HepG2 (cell line): ENCODE measurements around the gene CACNG8. TPM values are rescaled to one million over a fixed set of nuclear protein-coding genes. Genes with fewer than 3 reads are reported as not detected.

ENCODE experiments used
- ERF ChIP-seq: IDR thresholded peaks from 2 replicates; pipeline ENCODE4 v1.6.1; 2018; ENCODE audit warnings: missing biosample characterization, missing genetic modification reagents
- GZF1 ChIP-seq: sonication (generic); formaldehyde crosslinking; IDR thresholded peaks from 2 replicates; pipeline ENCODE4 v1.5.1; 2020; ENCODE audit warnings: mild to moderate bottlenecking, missing genetic modification reagents
- MEF2D ChIP-seq: sonication (generic); formaldehyde crosslinking; IDR thresholded peaks from 2 replicates; pipeline ENCODE4 v1.5.1; 2020; ENCODE audit warnings: mild to moderate bottlenecking, missing genetic modification reagents
- MIER3 ChIP-seq: IDR thresholded peaks from 2 replicates; pipeline ENCODE4 v1.6.1; 2016; ENCODE audit warnings: missing compliant biosample characterization, borderline replicate concordance
- TEAD3 ChIP-seq: optimal IDR thresholded peaks from 2 replicates; pipeline ENCODE3; 2016; ENCODE audit warnings: borderline replicate concordance
- TSC22D2 ChIP-seq: sonication (generic); formaldehyde crosslinking; IDR thresholded peaks from 2 replicates; pipeline ENCODE4 v1.5.1; 2020; ENCODE audit warnings: missing genetic modification reagents, mild to moderate bottlenecking, borderline replicate concordance
- ZNF331 ChIP-seq: sonication (generic); formaldehyde crosslinking; IDR thresholded peaks from 2 replicates; pipeline ENCODE4 v1.4.0; 2020; ENCODE audit warnings: missing genetic modification reagents
- ZNF713 ChIP-seq: sonication (generic); formaldehyde crosslinking; IDR thresholded peaks from 2 replicates; pipeline ENCODE4 v1.4.0; 2020; ENCODE audit warnings: mild to moderate bottlenecking, missing genetic modification reagents
- ZNF720 ChIP-seq: sonication (generic); formaldehyde crosslinking; IDR thresholded peaks from 2 replicates; pipeline ENCODE4 v1.4.0; 2020; ENCODE audit warnings: missing genetic modification reagents
- ZNF746 ChIP-seq: sonication (generic); formaldehyde crosslinking; IDR thresholded peaks from 2 replicates; pipeline ENCODE4 v1.8.0; 2022; ENCODE audit warnings: mild to moderate bottlenecking, missing genetic modification reagents
- ZNF749 ChIP-seq: sonication (generic); formaldehyde crosslinking; IDR thresholded peaks from 2 replicates; pipeline ENCODE4 v1.8.0; 2022; ENCODE audit warnings: mild to moderate bottlenecking, missing genetic modification reagents, moderate library complexity, borderline replicate concordance
- ZSCAN31 ChIP-seq: sonication (generic); formaldehyde crosslinking; IDR thresholded peaks from 2 replicates; pipeline ENCODE4 v1.5.0; 2020; ENCODE audit warnings: low read depth, mild to moderate bottlenecking, missing genetic modification reagents
- ZSCAN9 ChIP-seq: IDR thresholded peaks from 2 replicates; pipeline ENCODE4 v1.6.1; 2016; ENCODE audit warnings: borderline replicate concordance
- polyA plus RNA-seq, 8 experiments: library from polyadenylated mRNA; depleted of rRNA in 3 of 8; stranded (reverse) in 7 of 8; unstranded in 1 of 8; fragments of >200 nt; fragmentation: Illumina TruSeq in 4 of 8; extraction: Trizol in 4 of 8; gene quantifications; 2 replicates each; pipeline versions ENCODE4 v1.2.1 to v1.2.3, GENCODE V29; 2011 to 2016; ENCODE audit warnings: low read depth in 4 of 8, missing spikeins in 1 of 8, mixed read lengths in 1 of 8; ENCODE audit not compliant: insufficient read depth in 1 of 8
- total RNA-seq, 5 experiments: library from RNA; depleted of rRNA; stranded (reverse); fragments of >200 nt; fragmentation: Illumina TruSeq; extraction: Trizol; gene quantifications; 2 replicates each; pipeline ENCODE4 v1.2.3, GENCODE V29; 2016; ENCODE audit warnings: low read depth in 1 of 5
- TF ChIP-seq, protein P1 (sequence below): sonication (generic); formaldehyde crosslinking; IDR thresholded peaks from 2 replicates; pipeline ENCODE4 v1.5.0; 2020; ENCODE audit warnings: mild to moderate bottlenecking, missing genetic modification reagents
- TF ChIP-seq, protein P2 (sequence below): sonication (generic); formaldehyde crosslinking; conservative IDR thresholded peaks from 2 replicates; pipeline ENCODE4 v1.8.0; 2022; ENCODE audit warnings: mild to moderate bottlenecking, moderate library complexity, missing genetic modification reagents
- TF ChIP-seq, protein P3 (sequence below): sonication (generic); formaldehyde crosslinking; IDR thresholded peaks from 2 replicates; pipeline ENCODE4 v1.8.0; 2023; ENCODE audit warnings: mild to moderate bottlenecking, missing genetic modification reagents
- TF ChIP-seq, protein P4 (sequence below): sonication (generic); formaldehyde crosslinking; IDR thresholded peaks from 2 replicates; pipeline ENCODE4 v1.5.0; 2020; ENCODE audit warnings: mild to moderate bottlenecking, missing genetic modification reagents
- TF ChIP-seq, protein P5 (sequence below): IDR thresholded peaks from 2 replicates; pipeline ENCODE4 v1.6.1; 2016; ENCODE audit warnings: low read depth, control low read depth
- TF ChIP-seq, protein P6 (sequence below), 2 experiments: IDR thresholded peaks; 2 replicates each; pipeline ENCODE4 v1.6.1; 2011 to 2012; ENCODE audit warnings: low read length in 2 of 2, borderline replicate concordance in 1 of 2, low read depth in 1 of 2, mild to moderate bottlenecking in 1 of 2, moderate library complexity in 1 of 2

CACNG8 gene
- total and polyA plus RNA-seq, 2 of the 13 experiments (the other 11 are each of a cell fraction or from before 2014, with no cell fraction given) = not detected

DNA sequence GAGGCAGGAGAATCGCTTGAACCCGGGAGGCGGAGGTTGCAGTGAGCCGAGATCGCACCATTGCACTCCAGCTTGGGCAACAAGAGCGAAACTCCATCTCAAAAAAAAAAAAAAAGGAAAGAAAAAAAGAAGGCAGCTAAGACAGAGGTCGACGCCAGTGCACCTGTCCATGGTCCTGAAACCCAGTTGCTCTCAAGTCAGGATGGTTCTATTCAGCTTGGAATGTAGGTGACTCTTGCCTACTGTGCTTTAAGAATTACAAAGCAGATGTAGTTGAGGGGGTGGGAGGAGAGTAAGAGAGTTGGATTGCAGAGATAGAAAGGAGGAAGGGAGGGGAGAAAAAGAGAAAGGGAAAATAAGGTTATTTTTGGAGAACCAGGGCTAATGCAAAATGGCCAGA is 35.0 kb upstream of the CACNG8 start (continued):
- TF ChIP-seq, protein P1, sequence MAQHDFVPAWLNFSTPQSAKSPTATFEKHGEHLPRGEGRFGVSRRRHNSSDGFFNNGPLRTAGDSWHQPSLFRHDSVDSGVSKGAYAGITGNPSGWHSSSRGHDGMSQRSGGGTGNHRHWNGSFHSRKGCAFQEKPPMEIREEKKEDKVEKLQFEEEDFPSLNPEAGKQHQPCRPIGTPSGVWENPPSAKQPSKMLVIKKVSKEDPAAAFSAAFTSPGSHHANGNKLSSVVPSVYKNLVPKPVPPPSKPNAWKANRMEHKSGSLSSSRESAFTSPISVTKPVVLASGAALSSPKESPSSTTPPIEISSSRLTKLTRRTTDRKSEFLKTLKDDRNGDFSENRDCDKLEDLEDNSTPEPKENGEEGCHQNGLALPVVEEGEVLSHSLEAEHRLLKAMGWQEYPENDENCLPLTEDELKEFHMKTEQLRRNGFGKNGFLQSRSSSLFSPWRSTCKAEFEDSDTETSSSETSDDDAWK = no peak
- 0 out of 2 replicates have a peak, but pooled peaks have one; percentile 47 for TF ChIP-seq ERF (CRISPR knock-in tag)
- TF ChIP-seq, protein P2, sequence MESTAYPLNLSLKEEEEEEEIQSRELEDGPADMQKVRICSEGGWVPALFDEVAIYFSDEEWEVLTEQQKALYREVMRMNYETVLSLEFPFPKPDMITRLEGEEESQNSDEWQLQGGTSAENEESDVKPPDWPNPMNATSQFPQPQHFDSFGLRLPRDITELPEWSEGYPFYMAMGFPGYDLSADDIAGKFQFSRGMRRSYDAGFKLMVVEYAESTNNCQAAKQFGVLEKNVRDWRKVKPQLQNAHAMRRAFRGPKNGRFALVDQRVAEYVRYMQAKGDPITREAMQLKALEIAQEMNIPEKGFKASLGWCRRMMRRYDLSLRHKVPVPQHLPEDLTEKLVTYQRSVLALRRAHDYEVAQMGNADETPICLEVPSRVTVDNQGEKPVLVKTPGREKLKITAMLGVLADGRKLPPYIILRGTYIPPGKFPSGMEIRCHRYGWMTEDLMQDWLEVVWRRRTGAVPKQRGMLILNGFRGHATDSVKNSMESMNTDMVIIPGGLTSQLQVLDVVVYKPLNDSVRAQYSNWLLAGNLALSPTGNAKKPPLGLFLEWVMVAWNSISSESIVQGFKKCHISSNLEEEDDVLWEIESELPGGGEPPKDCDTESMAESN (CRISPR knock-in tag) = peak; percentile 57; the same call in 1 of the 2 replicates
- 0 out of 2 replicates have a peak, but pooled peaks have one; percentile 41 for TF ChIP-seq ZNF749 (CRISPR knock-in tag)
- no peak for TF ChIP-seq ZNF746 (CRISPR knock-in tag)
- TF ChIP-seq GZF1 = no peak
- TF ChIP-seq TEAD3 (CRISPR knock-in tag) = peak; percentile 46
- TF ChIP-seq ZNF713 (CRISPR knock-in tag) = no peak
- peak; percentile 44; the same call in 1 of the 2 replicates for TF ChIP-seq TSC22D2 (CRISPR knock-in tag)
- TF ChIP-seq MEF2D (CRISPR knock-in tag) = peak; percentile 52; the same call in 1 of the 2 replicates
- TF ChIP-seq, protein P3, sequence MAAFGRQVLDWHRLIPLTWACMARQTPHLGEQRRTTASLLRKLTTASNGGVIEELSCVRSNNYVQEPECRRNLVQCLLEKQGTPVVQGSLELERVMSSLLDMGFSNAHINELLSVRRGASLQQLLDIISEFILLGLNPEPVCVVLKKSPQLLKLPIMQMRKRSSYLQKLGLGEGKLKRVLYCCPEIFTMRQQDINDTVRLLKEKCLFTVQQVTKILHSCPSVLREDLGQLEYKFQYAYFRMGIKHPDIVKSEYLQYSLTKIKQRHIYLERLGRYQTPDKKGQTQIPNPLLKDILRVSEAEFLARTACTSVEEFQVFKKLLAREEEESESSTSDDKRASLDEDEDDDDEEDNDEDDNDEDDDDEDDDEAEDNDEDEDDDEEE (CRISPR knock-in tag) = no peak
- TF ChIP-seq, protein P4, sequence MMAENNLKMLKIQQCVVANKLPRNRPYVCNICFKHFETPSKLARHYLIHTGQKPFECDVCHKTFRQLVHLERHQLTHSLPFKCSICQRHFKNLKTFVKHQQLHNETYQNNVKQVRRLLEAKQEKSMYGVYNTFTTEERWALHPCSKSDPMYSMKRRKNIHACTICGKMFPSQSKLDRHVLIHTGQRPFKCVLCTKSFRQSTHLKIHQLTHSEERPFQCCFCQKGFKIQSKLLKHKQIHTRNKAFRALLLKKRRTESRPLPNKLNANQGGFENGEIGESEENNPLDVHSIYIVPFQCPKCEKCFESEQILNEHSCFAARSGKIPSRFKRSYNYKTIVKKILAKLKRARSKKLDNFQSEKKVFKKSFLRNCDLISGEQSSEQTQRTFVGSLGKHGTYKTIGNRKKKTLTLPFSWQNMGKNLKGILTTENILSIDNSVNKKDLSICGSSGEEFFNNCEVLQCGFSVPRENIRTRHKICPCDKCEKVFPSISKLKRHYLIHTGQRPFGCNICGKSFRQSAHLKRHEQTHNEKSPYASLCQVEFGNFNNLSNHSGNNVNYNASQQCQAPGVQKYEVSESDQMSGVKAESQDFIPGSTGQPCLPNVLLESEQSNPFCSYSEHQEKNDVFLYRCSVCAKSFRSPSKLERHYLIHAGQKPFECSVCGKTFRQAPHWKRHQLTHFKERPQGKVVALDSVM = no peak
- TF ChIP-seq, protein P5, sequence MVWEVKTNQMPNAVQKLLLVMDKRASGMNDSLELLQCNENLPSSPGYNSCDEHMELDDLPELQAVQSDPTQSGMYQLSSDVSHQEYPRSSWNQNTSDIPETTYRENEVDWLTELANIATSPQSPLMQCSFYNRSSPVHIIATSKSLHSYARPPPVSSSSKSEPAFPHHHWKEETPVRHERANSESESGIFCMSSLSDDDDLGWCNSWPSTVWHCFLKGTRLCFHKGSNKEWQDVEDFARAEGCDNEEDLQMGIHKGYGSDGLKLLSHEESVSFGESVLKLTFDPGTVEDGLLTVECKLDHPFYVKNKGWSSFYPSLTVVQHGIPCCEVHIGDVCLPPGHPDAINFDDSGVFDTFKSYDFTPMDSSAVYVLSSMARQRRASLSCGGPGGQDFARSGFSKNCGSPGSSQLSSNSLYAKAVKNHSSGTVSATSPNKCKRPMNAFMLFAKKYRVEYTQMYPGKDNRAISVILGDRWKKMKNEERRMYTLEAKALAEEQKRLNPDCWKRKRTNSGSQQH (CRISPR knock-in tag) = peak; percentile 82
- TF ChIP-seq MIER3 (CRISPR knock-in tag) = 0 out of 2 replicates have a peak, but pooled peaks have one; percentile 25
- peak; percentile 64; the same call in 1 of the 2 replicates for TF ChIP-seq ZSCAN9 (CRISPR knock-in tag)
- TF ChIP-seq, protein P6, sequence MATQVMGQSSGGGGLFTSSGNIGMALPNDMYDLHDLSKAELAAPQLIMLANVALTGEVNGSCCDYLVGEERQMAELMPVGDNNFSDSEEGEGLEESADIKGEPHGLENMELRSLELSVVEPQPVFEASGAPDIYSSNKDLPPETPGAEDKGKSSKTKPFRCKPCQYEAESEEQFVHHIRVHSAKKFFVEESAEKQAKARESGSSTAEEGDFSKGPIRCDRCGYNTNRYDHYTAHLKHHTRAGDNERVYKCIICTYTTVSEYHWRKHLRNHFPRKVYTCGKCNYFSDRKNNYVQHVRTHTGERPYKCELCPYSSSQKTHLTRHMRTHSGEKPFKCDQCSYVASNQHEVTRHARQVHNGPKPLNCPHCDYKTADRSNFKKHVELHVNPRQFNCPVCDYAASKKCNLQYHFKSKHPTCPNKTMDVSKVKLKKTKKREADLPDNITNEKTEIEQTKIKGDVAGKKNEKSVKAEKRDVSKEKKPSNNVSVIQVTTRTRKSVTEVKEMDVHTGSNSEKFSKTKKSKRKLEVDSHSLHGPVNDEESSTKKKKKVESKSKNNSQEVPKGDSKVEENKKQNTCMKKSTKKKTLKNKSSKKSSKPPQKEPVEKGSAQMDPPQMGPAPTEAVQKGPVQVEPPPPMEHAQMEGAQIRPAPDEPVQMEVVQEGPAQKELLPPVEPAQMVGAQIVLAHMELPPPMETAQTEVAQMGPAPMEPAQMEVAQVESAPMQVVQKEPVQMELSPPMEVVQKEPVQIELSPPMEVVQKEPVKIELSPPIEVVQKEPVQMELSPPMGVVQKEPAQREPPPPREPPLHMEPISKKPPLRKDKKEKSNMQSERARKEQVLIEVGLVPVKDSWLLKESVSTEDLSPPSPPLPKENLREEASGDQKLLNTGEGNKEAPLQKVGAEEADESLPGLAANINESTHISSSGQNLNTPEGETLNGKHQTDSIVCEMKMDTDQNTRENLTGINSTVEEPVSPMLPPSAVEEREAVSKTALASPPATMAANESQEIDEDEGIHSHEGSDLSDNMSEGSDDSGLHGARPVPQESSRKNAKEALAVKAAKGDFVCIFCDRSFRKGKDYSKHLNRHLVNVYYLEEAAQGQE (IDR thresholded peaks at IDR 0.05; ENCODE audit: borderline replicate concordance in 1 of 2, low read depth in 1 of 2, low read length in 2 of 2) = peak; percentile 73 to 93
- TF ChIP-seq ZSCAN31 = no peak
- TF ChIP-seq ZNF720 (CRISPR knock-in tag) = no peak
- TF ChIP-seq ZNF331 (CRISPR knock-in tag) = peak; percentile 61; the same call in 1 of the 2 replicates
